ENCODE measurements around the gene ATXN7. TPM values are rescaled to one million over a fixed set of nuclear protein-coding genes. Genes with fewer than 3 reads are reported as not detected.

The ATXN7 gene
- total and polyA plus RNA-seq, 4 donors: 2.8 to 13.6 (median 5.6) TPM

DNA sequence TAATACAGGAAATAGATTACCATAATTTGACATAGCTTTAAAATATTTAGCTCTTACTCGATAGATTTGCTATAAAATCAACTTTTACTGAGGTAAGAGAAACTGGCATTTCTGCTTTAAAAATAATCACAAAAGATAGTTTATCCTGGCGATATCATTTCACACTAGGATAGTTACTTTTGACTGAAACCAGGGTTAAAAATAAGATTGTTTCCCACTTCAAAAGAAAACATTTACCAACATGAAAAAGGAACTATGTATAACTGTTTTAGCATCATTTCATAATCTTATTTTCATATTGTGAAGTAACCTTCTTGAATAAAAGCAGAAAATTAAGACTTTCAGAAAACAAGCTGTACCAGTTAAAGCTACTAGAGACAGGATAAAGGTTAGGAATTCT is 144.3 kb downstream of the ATXN7 start:
- WGBS: 89% methylated on average over 2 of the region's 2 CpGs
- Histone ChIP-seq H3K9ac (ENCODE audit: low read depth in 1 of 2, low read length in 2 of 2) (no peak overlapping the region), H3K4me1 (ENCODE audit: control insufficient read depth in 4 of 4, insufficient read depth in 4 of 4, low read length in 3 of 4) (peaks cover 0 to 9% (median 5%) of the 10 kb centered on the region in 4 donors), H3K27me3 (ENCODE audit: control insufficient read depth in 4 of 4, insufficient read depth in 4 of 4, low read length in 3 of 4) (no peaks in the 10 kb centered on the region), H3K9me3 (ENCODE audit: control insufficient read depth in 4 of 4, low read length in 3 of 4) (no peaks in the 10 kb centered on the region), H3K4me3 (ENCODE audit: low read depth in 1 of 3, low read length in 3 of 3) (no peak overlapping the region), H3K27ac (ENCODE audit: low read depth in 1 of 2, low read length in 2 of 2) (no peak overlapping the region), H3K36me3 (ENCODE audit: control insufficient read depth in 4 of 4, insufficient read depth in 3 of 4, low read depth in 1 of 4, low read length in 3 of 4) (peaks cover 9 to 69% (median 58%) of the 10 kb centered on the region in 4 donors)
- no peak for DNase-seq (ENCODE audit: low spot score)
- TF ChIP-seq EGR1 (IDR thresholded peaks at IDR 0.05; ENCODE audit: low read depth in 2 of 2) (no peak), FOXA1 (IDR thresholded peaks at IDR 0.05) (no peak), NR2F2 (IDR thresholded peaks at IDR 0.05) (no peak), GABPA (IDR thresholded peaks at IDR 0.05 in 1 of 2, conservative IDR thresholded peaks at IDR 0.05 in 1 of 2) (no peak), SP1 (IDR thresholded peaks at IDR 0.05) (no peak), ZBTB33 (IDR thresholded peaks at IDR 0.05) (no peak), RXRA (IDR thresholded peaks at IDR 0.05) (no peak), JUND (IDR thresholded peaks at IDR 0.05) (no peak), TAF1 (conservative IDR thresholded peaks at IDR 0.05) (no peak), FOXA2 (IDR thresholded peaks at IDR 0.05) (no peak), HNF4A (conservative IDR thresholded peaks at IDR 0.05) (no peak), HNF4G (IDR thresholded peaks at IDR 0.05) (no peak), YY1 (IDR thresholded peaks at IDR 0.05) (no peak), RAD21 (IDR thresholded peaks at IDR 0.05) (no peak)
- TF ChIP-seq, protein P1, sequence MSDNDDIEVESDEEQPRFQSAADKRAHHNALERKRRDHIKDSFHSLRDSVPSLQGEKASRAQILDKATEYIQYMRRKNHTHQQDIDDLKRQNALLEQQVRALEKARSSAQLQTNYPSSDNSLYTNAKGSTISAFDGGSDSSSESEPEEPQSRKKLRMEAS (IDR thresholded peaks at IDR 0.05): no peak
- TF ChIP-seq, protein P2, sequence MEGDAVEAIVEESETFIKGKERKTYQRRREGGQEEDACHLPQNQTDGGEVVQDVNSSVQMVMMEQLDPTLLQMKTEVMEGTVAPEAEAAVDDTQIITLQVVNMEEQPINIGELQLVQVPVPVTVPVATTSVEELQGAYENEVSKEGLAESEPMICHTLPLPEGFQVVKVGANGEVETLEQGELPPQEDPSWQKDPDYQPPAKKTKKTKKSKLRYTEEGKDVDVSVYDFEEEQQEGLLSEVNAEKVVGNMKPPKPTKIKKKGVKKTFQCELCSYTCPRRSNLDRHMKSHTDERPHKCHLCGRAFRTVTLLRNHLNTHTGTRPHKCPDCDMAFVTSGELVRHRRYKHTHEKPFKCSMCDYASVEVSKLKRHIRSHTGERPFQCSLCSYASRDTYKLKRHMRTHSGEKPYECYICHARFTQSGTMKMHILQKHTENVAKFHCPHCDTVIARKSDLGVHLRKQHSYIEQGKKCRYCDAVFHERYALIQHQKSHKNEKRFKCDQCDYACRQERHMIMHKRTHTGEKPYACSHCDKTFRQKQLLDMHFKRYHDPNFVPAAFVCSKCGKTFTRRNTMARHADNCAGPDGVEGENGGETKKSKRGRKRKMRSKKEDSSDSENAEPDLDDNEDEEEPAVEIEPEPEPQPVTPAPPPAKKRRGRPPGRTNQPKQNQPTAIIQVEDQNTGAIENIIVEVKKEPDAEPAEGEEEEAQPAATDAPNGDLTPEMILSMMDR (IDR thresholded peaks at IDR 0.05; ENCODE audit: low read depth, low read length, missing input control): no peak

- no peak for TF ChIP-seq ATF3 (IDR thresholded peaks at IDR 0.05)
- TF ChIP-seq NR2F2 (IDR thresholded peaks at IDR 0.05): no peak
- no peak for TF ChIP-seq GABPA (IDR thresholded peaks at IDR 0.05 in 1 of 2, conservative IDR thresholded peaks at IDR 0.05 in 1 of 2)
- no peak for TF ChIP-seq HNF4A (conservative IDR thresholded peaks at IDR 0.05)
- no peak for TF ChIP-seq TAF1 (conservative IDR thresholded peaks at IDR 0.05)
- no peak for TF ChIP-seq YY1 (IDR thresholded peaks at IDR 0.05)
- Histone ChIP-seq H3K27ac (ENCODE audit: low read depth in 1 of 2, low read length in 2 of 2) (no peak overlapping the region), H3K9me3 (ENCODE audit: control insufficient read depth in 4 of 4, low read length in 3 of 4) (no peaks in the 10 kb centered on the region), H3K9ac (ENCODE audit: low read depth in 1 of 2, low read length in 2 of 2) (no peak overlapping the region), H3K4me1 (ENCODE audit: control insufficient read depth in 4 of 4, insufficient read depth in 4 of 4, low read length in 3 of 4) (peaks cover 0 to 6% (median 2%) of the 10 kb centered on the region in 4 donors), H3K27me3 (ENCODE audit: control insufficient read depth in 4 of 4, insufficient read depth in 4 of 4, low read length in 3 of 4) (no peaks in the 10 kb centered on the region), H3K4me3 (ENCODE audit: low read depth in 1 of 3, low read length in 3 of 3) (no peak overlapping the region), H3K36me3 (ENCODE audit: control insufficient read depth in 4 of 4, insufficient read depth in 3 of 4, low read depth in 1 of 4, low read length in 3 of 4) (peaks cover 11 to 76% (median 64%) of the 10 kb centered on the region in 4 donors)
- 87% methylated on average over 7 of the region's 7 CpGs for WGBS
- DNase-seq (ENCODE audit: low spot score): no peak
Observed at GRCh38 chr3:64008487-64009351, 145.1 kb downstream of the ATXN7 start.

All from liver (tissue), 9 donors.